ENCODE data around the gene PLLP. TPM values are rescaled to one million over a fixed set of nuclear protein-coding genes. Genes with fewer than 3 reads are reported as not detected.
A peak's percentile ranks its signal among the peaks of the same experiment; 100 is the strongest.

PLLP gene
- total RNA-seq, 1 donor from 2014 or later: not detected

DNA sequence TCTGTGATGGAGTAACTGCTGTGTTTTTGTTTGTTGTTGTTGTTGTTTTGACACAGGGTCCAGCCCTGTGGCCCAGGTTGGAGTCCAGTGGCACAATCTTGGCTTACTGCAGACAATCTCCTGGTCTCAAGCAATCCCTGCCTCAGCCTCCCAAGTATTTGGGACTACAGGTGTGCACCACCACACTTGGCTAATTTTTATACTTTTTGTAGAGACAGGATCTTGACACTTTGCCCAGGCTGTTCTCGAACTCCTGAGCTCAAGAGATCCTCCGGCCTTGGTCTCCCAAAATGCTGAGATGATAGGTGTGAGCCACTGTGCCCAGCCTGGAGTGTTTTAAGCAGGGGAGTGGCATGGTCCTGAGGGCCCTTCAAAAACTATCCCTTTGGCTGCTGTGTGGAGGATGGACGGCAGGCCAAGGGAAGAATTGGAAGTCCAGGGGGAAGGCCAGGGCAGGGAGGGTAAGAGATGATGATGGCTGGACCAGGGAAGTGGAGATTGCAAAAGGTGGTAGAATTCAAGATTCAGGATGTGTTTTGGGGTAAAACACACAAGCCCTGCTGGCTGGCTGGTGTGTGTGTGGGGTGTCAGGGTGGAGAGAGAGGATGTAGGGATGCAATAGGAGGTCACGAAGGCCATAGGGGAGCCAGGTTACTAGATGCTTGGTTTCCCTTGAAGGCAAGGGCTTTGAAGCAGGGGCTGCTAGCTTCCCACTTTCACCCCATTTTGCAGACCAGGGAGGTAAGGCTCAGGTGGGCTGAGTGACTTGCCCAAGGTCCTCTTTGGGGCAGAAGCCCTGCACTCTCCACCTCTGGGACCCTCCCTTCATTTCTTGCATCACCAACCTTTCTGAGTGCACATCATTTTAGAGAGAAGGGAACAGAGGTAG lies 18.8 kb upstream of the PLLP start:
- no peaks in the 10 kb centered on the region for H3K36me3 Mint-ChIP-seq (ENCODE audit: low read depth)
- H3K27me3 Mint-ChIP-seq: peaks cover 6% of the 10 kb centered on the region
- H3K27ac Mint-ChIP-seq: no peak overlapping the region
- no peak overlapping the region for H3K4me3 Mint-ChIP-seq
- peaks cover 26% of the 10 kb centered on the region for H3K4me1 Mint-ChIP-seq
- ChIA-PET CTCF (interaction anchor here (1.1 to 6.2 kb wide), 5 partner anchors 46 to 216 kb away, joined by 3 to 215 read pairs (median 4); no protein-coding TSS in a partner anchor), POLR2A (interaction anchor here (0.5 to 2.4 kb wide), 4 partner anchors 35 to 127 kb away, joined by 3 to 24 read pairs (median 8); no protein-coding TSS in a partner anchor)
- no peaks in the 10 kb centered on the region for H3K9me3 Mint-ChIP-seq
- DNase-seq: no peak
- TF ChIP-seq CTCF (IDR thresholded peaks at IDR 0.05): no peak
- intact Hi-C loops (cut with micrococcal nuclease): loop anchor here (5.0 kb wide), 1 partner anchor 704 kb away; no protein-coding TSS in a partner anchor
- no peak for ATAC-seq (ENCODE audit: low read depth)

GRCh38 chr16:57301126-57301817 lies 16.8 kb upstream of the PLLP start:
- no peak for TF ChIP-seq CTCF (IDR thresholded peaks at IDR 0.05)
- intact Hi-C loops (cut with micrococcal nuclease): loop anchor here (2.0 to 5.0 kb wide), 5 partner anchors 216 to 706 kb away; partner anchors contain the start of genes CCDC102A and KATNB1
- peaks cover 32% of the 10 kb centered on the region for H3K4me1 Mint-ChIP-seq
- no peak overlapping the region for H3K27ac Mint-ChIP-seq
- no peak for ATAC-seq (ENCODE audit: low read depth)
- POLR2A ChIA-PET: interaction anchor here (0.5 to 2.6 kb wide), 11 partner anchors 21 to 218 kb away, joined by 3 to 63 read pairs (median 6); partner anchors contain the start of genes ARL2BP, CCL22, CIAPIN1 and COQ9
- CTCF ChIA-PET: interaction anchor here (0.6 to 6.2 kb wide), 13 partner anchors 38 to 219 kb away, joined by 3 to 215 read pairs (median 4); partner anchors contain the start of gene CCL17
- H3K4me3 Mint-ChIP-seq: no peak overlapping the region
- no peaks in the 10 kb centered on the region for H3K27me3 Mint-ChIP-seq
- DNase-seq: no peak
- no peaks in the 10 kb centered on the region for H3K36me3 Mint-ChIP-seq (ENCODE audit: low read depth)
- H3K9me3 Mint-ChIP-seq: no peaks in the 10 kb centered on the region

DNA sequence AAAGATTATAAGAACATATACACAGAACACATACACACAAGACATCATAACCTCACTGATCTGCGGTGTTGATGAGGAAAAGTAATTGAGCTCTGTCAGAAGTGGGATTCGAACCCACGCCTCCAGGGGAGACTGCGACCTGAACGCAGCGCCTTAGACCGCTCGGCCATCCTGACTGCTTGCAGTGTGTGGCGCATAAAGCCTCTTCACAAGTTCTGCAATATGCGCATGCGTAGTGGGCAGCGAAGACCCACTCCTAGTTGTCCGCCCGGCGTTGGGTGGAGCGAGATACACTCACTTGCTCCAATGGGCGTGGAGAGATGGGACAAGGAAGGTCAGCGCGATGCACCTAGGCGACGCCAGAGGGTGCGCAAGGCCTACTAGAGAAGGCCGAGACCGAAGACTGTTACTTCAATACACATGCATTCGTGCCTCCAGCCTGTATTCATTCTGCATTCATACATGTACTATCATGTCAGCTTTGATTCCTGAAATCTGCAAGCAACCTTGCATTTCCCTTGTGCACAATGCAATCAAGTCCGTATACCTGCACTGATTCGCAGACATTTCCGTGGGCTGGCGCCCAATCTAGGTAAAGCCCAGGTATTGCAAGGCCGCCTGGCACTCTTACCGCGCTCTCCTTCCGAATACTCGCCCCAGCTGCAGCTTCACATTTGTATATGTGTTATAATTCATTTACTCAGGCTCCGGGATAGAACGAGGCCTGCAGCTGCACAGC lies 16.1 kb upstream of the PLLP start:
- Mint-ChIP-seq H3K36me3 (ENCODE audit: low read depth) (no peaks in the 10 kb centered on the region), H3K9me3 (no peaks in the 10 kb centered on the region), H3K4me1 (peaks cover 32% of the 10 kb centered on the region), H3K27ac (no peak overlapping the region), H3K4me3 (no peak overlapping the region), H3K27me3 (no peaks in the 10 kb centered on the region)
- intact Hi-C loops (cut with micrococcal nuclease): loop anchor here (1.0 to 5.0 kb wide), 19 partner anchors 39 to 707 kb away; partner anchors contain the start of genes ARL2BP, CCDC102A, CCL22 and CIAPIN1
- POLR2A ChIA-PET: interaction anchor here (0.5 to 2.6 kb wide), 19 partner anchors 14 to 703 kb away, joined by 3 to 63 read pairs (median 5); partner anchors contain the start of genes ADGRG5, ARL2BP, CCL22 and CIAPIN1
- peak; percentile 75 for TF ChIP-seq CTCF (IDR thresholded peaks at IDR 0.05)
- peak; percentile 100 for DNase-seq
- peak; percentile 92 for ATAC-seq (ENCODE audit: low read depth)
- CTCF ChIA-PET: interaction anchor here (0.6 to 6.2 kb wide), 15 partner anchors 11 to 220 kb away, joined by 3 to 215 read pairs (median 4); partner anchors contain the start of genes CCL17, CIAPIN1 and COQ9

GRCh38 chr16:57299719-57300386 lies 15.4 kb upstream of the PLLP start:
- POLR2A ChIA-PET: interaction anchor here (0.6 to 2.6 kb wide), 21 partner anchors 13 to 704 kb away, joined by 3 to 63 read pairs (median 4); partner anchors contain the start of genes ADGRG5, ARL2BP, CCL22 and CIAPIN1

More at GRCh38 chr16:57299719-57300386, 15.4 kb upstream of the PLLP start:
- no peak overlapping the region for H3K4me3 Mint-ChIP-seq
- DNase-seq (peak; percentile 72), ATAC-seq (ENCODE audit: low read depth) (peak; percentile 46)
- CTCF ChIA-PET: interaction anchor here (0.9 to 6.2 kb wide), 9 partner anchors 10 to 220 kb away, joined by 3 to 215 read pairs (median 4); partner anchors contain the start of genes CIAPIN1 and COQ9
- peaks cover 31% of the 10 kb centered on the region for H3K4me1 Mint-ChIP-seq
- H3K27me3 Mint-ChIP-seq: no peaks in the 10 kb centered on the region
- TF ChIP-seq CTCF (IDR thresholded peaks at IDR 0.05): no peak
- no peak overlapping the region for H3K27ac Mint-ChIP-seq
- no peaks in the 10 kb centered on the region for H3K36me3 Mint-ChIP-seq (ENCODE audit: low read depth)
- intact Hi-C loops (cut with micrococcal nuclease): loop anchor here (1.0 to 5.0 kb wide), 21 partner anchors 16 to 707 kb away; partner anchors contain the start of genes ARL2BP, CCDC102A, CCL22 and CIAPIN1
- no peaks in the 10 kb centered on the region for H3K9me3 Mint-ChIP-seq

All from activated B cell treated with CpG ODN at 0.5 μM for 24 hours (primary cell).